ENCODE results near the gene CLDN14. TPM values are rescaled to one million over a fixed set of nuclear protein-coding genes. Genes with fewer than 3 reads are reported as not detected.

Gene CLDN14
- total RNA-seq, 2 experiments from 2014 or later = not detected

DNA sequence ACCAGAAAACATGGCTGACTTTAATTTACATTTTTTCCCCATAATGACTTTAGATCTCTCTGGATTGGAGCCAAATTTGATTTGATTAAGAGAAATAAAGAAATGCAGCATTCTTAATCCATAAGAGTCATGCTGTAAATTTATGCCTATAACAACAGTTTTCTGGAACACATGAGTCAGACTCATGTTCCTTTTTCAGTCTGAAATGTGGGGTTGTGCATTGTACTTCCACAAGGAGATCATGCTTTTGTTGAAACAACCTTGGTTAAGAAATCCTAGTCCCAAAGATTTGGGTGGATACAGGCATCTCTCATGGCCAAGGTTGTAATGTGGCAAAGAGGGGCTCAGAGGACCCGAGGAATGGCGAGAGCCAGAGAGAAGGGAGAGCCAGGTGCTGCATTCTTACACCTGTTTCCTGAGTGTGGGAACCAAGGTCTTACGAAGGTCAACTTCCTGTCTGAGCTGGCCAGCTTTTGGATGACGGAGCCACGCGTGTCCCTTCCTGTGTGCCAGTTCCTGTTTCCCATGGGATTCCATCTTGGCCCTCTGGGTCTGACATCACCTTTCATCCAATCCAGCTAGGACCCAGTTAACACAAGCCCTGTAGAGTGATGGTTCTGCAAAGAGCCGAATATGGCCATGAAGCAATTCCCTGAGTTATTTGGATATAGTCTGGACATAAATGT lies 23.1 kb downstream of the CLDN14 start:
- TF ChIP-seq EZH2phosphoT487 (IDR thresholded peaks at IDR 0.05; ENCODE audit: borderline replicate concordance, low read depth, low read length) = no peak
- TF ChIP-seq, protein P1, sequence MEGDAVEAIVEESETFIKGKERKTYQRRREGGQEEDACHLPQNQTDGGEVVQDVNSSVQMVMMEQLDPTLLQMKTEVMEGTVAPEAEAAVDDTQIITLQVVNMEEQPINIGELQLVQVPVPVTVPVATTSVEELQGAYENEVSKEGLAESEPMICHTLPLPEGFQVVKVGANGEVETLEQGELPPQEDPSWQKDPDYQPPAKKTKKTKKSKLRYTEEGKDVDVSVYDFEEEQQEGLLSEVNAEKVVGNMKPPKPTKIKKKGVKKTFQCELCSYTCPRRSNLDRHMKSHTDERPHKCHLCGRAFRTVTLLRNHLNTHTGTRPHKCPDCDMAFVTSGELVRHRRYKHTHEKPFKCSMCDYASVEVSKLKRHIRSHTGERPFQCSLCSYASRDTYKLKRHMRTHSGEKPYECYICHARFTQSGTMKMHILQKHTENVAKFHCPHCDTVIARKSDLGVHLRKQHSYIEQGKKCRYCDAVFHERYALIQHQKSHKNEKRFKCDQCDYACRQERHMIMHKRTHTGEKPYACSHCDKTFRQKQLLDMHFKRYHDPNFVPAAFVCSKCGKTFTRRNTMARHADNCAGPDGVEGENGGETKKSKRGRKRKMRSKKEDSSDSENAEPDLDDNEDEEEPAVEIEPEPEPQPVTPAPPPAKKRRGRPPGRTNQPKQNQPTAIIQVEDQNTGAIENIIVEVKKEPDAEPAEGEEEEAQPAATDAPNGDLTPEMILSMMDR (conservative IDR thresholded peaks at IDR 0.05; ENCODE audit: low read length) = no peak
- Histone ChIP-seq H4K20me1 (ENCODE audit: insufficient read depth, low read length) (no peaks in the 10 kb centered on the region), H3K4me1 (ENCODE audit: insufficient read depth, low read length, poor library complexity, severe bottlenecking) (no peaks in the 10 kb centered on the region), H3K4me2 (ENCODE audit: low read length) (no peak overlapping the region), H3K79me2 (ENCODE audit: insufficient read depth, low read depth, low read length) (no peaks in the 10 kb centered on the region), H3K4me3 (ENCODE audit: low read depth, low read length, poor library complexity, severe bottlenecking) (no peak overlapping the region), H3K27ac (ENCODE audit: low read depth, low read length, poor library complexity, severe bottlenecking) (no peak overlapping the region), H2AFZ (ENCODE audit: low read length) (no peak overlapping the region), H3K36me3 (ENCODE audit: insufficient read depth, low read length) (no peaks in the 10 kb centered on the region), H3K9me2 (ENCODE audit: insufficient read depth, low read length) (no peaks in the 10 kb centered on the region), H3K9me3 (ENCODE audit: low read length) (no peaks in the 10 kb centered on the region)
- DNase-seq (ENCODE audit: low spot score) = no peak
- ChIA-PET CTCF (ENCODE audit: unreplicated experiment) (no interaction called here), POLR2A (no interaction called here)
- intact Hi-C loops (cut with micrococcal nuclease; ENCODE audit: unreplicated experiment) = no loop called here
- BruUV-seq (replicated peaks) = no TSS peak

DNA sequence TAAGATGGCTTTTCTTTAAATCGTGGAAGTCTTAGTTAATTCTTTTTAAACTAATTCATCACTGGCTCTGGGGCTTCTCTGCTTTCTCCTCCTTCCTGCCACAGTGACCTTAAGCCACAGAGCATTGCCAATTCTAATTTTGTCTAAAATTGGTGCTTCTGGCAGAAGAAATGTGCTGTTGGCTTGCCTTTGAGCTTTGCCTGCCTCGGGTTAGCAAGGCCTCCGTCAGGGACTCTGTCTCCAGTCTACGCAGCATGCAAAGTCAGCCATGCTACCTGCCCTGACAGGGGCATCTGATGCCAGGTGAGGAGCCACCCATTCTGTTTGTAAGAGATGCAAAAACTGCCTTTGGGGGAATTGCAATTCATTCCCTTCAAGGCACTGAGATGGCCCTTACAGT lies 25.2 kb downstream of the CLDN14 start:
- ChIA-PET CTCF (ENCODE audit: unreplicated experiment) (no interaction called here), POLR2A (no interaction called here)
- intact Hi-C loops (cut with micrococcal nuclease; ENCODE audit: unreplicated experiment) = no loop called here

DNA sequence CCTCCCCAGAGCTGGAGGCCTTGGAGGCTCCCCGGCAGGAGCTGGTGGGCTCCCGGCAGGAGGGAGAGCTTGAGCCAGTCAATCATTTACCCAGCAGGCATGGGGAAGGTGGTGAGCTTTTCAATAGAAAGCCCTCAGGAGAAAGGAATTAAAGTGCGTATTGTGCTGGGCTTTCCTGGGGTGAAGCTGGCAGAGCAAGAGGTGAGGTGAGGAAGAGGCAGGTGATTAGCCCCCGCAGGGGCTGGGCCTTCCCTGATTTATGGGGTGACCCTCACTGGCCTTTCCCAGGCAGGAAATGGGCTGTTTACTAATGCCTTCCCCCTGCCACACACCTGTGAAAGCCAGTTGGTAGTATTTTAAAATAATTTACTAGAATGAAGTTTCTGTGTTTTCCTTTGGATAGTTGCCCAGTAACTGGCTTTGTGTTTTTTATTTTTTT lies 25.8 kb downstream of the CLDN14 start:
- no peaks in the 10 kb centered on the region for H3K79me2 ChIP-seq (ENCODE audit: insufficient read depth, low read depth, low read length)
- ChIA-PET POLR2A (interaction anchor here (0.7 kb wide), 1 partner anchor 189 kb away, joined by 3 read pairs; no protein-coding TSS in a partner anchor), CTCF (ENCODE audit: unreplicated experiment) (no interaction called here)
- no peak overlapping the region for H3K4me2 ChIP-seq (ENCODE audit: low read length)
- BruUV-seq (replicated peaks) = no TSS peak
- no peak overlapping the region for H3K27ac ChIP-seq (ENCODE audit: low read depth, low read length, poor library complexity, severe bottlenecking)
- H3K36me3 ChIP-seq (ENCODE audit: insufficient read depth, low read length) = no peaks in the 10 kb centered on the region
- H2AFZ ChIP-seq (ENCODE audit: low read length) = no peak overlapping the region
- no peak for TF ChIP-seq EZH2phosphoT487 (IDR thresholded peaks at IDR 0.05; ENCODE audit: borderline replicate concordance, low read depth, low read length)
- TF ChIP-seq, protein P1 (conservative IDR thresholded peaks at IDR 0.05; ENCODE audit: low read length) = no peak
- DNase-seq (ENCODE audit: low spot score) = no peak
- no peaks in the 10 kb centered on the region for H3K9me3 ChIP-seq (ENCODE audit: low read length)
- H4K20me1 ChIP-seq (ENCODE audit: insufficient read depth, low read length) = no peaks in the 10 kb centered on the region
- H3K9me2 ChIP-seq (ENCODE audit: insufficient read depth, low read length) = no peaks in the 10 kb centered on the region
- no peak overlapping the region for H3K4me3 ChIP-seq (ENCODE audit: low read depth, low read length, poor library complexity, severe bottlenecking)
- H3K4me1 ChIP-seq (ENCODE audit: insufficient read depth, low read length, poor library complexity, severe bottlenecking) = no peaks in the 10 kb centered on the region
- intact Hi-C loops (cut with micrococcal nuclease; ENCODE audit: unreplicated experiment) = no loop called here

More for the DNA sequence above, 25.2 kb downstream of the CLDN14 start:
- no peak overlapping the region for H3K4me3 ChIP-seq (ENCODE audit: low read depth, low read length, poor library complexity, severe bottlenecking)
- no peak overlapping the region for H3K4me2 ChIP-seq (ENCODE audit: low read length)
- no peaks in the 10 kb centered on the region for H4K20me1 ChIP-seq (ENCODE audit: insufficient read depth, low read length)
- no peaks in the 10 kb centered on the region for H3K4me1 ChIP-seq (ENCODE audit: insufficient read depth, low read length, poor library complexity, severe bottlenecking)
- H3K9me2 ChIP-seq (ENCODE audit: insufficient read depth, low read length) = no peaks in the 10 kb centered on the region
- no peaks in the 10 kb centered on the region for H3K9me3 ChIP-seq (ENCODE audit: low read length)
- no peak overlapping the region for H2AFZ ChIP-seq (ENCODE audit: low read length)
- no peak for DNase-seq (ENCODE audit: low spot score)
- TF ChIP-seq EZH2phosphoT487 (IDR thresholded peaks at IDR 0.05; ENCODE audit: borderline replicate concordance, low read depth, low read length) = no peak
- TF ChIP-seq, protein P1 (conservative IDR thresholded peaks at IDR 0.05; ENCODE audit: low read length) = no peak
- H3K79me2 ChIP-seq (ENCODE audit: insufficient read depth, low read depth, low read length) = no peaks in the 10 kb centered on the region
- H3K36me3 ChIP-seq (ENCODE audit: insufficient read depth, low read length) = no peaks in the 10 kb centered on the region
- no peak overlapping the region for H3K27ac ChIP-seq (ENCODE audit: low read depth, low read length, poor library complexity, severe bottlenecking)
- BruUV-seq (replicated peaks) = no TSS peak
